DMS 273 (cell line): Measurements from ENCODE around the gene AHDC1.
A peak's percentile ranks its signal among the peaks of the same experiment; 100 is the strongest.
"Not testable (repeated sequence)": the region's sequence is repeated elsewhere in the genome, so short reads cannot be mapped to it uniquely, and the experiment has no call there.

Experiments
- DNase-seq: peaks from one replicate; lab custom pipeline; 2025; ENCODE audit not compliant: unreplicated experiment; lab: John Stamatoyannopoulos, UW

The AHDC1 gene

DNA sequence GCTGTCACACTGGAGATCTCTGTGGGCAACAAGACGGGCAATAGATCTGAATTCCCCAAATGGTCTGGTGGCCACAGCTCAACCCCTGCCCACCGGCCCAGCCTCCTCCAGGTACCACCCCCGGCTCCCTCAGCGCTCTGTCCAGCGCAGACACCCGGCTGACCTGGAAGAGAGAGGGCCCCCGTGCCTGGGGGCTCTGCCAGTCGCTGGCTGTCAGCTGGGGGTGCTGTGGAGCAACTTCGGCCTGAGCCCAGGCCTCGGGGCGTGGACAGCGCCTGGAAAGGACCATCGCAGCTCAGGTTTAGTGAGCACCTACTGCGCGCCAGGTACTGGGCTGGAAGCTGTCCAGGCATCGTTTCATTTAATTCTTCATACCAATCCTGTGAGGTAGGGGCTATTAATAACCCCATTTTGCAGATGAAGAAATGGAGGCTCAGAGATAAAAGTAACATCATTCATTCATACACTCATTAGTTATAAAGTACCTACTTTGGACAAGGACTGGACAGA is 51.0 kb downstream of the AHDC1 start:
- DNase-seq: no peak

DNA sequence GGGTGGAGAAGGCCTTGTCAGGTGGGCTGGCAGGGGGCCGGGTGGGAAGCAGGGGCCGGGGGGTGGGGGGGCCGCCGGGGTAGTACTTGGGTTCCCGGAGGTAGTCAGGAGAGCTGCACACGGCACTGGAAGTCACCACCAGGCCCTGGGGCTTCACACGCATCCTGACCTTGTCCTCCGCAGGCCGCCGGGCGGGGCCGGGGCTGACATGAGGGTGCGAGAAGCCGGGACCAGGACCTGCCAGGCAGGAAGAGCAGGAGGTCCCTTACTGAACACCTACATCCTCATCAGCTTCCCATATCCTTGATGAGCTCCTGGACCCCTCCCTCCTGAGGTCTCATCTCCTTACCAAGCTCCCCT is 52.0 kb downstream of the AHDC1 start:
- DNase-seq: no peak

DNA sequence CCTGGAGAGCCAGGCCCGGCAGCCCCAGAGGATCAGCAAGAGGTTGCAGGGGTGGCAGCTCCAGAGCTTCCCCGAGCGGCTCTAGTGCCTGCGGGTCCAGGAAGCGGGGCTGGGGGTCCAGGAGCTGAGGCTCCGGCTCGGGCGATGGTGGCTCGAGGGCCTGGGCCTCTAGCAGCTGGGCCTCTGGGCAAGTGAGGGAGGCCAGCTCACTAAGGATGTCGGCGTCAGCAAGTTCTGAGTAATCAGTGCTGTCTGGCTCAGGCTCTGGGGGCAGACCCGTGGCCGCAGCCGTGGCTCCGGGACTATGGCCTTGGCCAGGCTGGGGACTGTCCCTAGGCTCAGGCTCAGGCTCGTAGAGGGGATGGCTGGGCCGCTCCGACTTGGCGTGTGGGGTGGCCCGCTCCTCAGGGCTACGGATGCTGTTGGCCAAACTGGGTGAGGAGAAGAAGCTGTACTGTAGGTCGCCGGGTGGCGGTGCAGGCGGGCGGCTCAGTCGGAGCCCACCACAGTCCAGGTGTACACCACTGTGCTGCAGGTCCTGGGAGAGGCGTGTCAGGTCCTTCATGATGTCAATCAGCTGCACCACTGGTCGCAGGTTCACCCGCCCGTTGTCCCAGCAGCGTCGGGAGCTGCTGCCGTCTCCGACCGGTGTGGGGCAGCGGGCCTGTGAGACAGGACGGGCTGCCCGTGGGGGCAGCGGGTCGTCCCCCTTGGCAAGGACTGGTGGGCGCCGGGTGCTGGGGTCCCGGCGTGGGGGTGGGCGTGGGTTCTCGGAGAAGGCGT is 52.6 kb downstream of the AHDC1 start:
- no peak for DNase-seq

DNA sequence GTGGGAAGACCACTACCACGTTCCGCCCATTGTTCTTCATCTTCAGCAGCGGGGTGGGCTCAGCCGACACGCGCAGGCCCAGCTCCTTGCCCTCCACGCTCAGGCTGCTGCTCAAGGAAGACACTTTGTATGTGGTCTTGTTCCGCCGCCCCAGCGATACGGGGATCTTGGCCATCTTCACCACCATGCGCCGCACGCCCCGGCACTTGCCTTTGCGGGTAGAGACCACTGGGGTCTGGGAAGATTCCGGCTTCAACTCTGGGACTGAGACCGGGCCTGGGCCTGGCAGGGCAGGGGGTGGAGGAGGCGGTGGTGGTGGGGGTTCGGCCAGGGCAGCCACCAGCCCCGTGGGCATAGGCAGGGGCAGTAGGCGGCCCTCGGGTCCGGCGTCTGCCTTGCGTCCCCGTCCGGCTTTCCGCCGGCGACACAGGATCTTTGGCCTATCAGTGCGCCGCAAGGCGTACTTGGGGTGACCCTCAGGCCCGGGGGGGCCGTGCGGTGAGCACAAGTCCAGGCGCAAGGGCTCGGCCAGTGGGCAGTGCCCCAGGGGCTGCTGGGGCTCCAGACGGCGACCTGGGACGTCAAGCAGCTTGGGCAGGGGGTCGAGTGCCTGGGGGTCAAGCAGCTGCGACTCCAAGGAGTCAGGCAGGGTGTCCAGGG is 53.3 kb downstream of the AHDC1 start:
- DNase-seq: no peak

DNA sequence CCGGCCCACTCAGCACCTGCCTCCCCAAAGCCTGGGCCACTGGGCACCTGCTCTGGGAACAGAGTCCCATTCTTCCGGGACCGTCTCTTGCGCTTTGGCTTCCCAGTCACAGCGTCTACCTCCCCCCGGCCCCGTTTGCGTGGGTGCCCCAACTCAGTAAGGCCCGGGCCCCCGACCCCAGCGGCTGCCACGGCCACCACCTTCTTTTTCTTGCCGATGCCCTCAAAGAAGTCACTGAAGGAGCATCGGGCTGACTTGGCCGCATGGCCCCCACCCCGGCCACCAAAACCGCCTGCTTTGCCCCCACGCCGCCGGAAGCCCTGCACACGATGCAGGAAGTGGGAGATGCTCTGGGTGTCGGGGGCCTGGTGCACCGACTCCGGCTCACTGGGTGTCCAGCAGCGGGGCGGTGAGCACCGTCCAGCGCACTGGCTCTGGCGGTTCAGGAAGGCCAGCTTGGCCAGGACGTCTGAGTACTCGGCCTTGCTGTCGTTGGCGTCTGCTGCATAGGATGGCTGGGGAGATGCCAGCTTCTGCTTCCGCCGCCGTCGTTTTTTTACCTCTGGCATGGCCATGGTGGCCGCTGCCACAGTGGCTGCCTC is 54.0 kb downstream of the AHDC1 start:
- DNase-seq: no peak

DNA sequence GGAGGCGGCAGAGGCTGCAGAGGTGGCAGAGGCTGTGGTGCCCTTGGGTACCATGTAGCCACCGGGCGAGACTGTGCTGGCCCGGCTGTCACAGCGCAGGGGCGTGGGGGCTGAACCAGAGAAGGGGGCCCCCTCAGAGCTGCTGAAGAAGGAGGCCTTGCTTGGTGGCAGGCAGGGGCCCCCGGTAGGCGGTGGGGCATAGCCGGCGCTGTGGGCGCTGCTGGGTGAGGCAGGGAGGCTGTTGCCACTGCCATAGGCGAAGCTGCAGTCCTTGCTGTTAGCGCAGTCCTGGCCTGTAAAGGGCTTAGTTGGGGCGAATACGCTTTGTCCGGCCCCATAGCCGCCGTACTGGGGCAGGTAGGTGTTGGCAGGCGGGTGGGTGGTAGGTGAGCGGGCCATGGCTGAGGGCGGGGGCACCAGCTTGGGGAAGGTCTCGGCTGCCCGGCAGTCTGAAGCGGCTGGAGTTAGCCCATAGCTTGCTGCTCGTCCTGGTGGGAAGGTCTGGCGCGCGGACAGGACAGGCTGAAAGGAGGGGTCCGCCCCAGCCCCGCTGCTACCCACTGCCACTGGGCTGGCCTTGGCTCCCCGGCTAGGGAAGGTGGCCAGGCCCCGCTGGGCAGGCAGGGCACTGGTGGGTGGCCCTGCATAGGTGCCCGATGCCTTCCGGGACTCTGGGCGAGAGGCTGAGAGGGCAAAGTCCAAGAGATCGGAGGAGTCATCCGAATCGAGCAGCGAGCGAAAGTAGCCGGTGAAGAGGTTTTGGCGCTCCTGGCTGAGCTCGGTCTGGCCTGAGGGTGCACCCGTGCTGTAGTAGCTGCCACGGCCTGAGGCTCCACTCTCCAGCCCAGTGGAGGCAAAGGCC is 54.9 kb downstream of the AHDC1 start:
- DNase-seq: no peak

DNA sequence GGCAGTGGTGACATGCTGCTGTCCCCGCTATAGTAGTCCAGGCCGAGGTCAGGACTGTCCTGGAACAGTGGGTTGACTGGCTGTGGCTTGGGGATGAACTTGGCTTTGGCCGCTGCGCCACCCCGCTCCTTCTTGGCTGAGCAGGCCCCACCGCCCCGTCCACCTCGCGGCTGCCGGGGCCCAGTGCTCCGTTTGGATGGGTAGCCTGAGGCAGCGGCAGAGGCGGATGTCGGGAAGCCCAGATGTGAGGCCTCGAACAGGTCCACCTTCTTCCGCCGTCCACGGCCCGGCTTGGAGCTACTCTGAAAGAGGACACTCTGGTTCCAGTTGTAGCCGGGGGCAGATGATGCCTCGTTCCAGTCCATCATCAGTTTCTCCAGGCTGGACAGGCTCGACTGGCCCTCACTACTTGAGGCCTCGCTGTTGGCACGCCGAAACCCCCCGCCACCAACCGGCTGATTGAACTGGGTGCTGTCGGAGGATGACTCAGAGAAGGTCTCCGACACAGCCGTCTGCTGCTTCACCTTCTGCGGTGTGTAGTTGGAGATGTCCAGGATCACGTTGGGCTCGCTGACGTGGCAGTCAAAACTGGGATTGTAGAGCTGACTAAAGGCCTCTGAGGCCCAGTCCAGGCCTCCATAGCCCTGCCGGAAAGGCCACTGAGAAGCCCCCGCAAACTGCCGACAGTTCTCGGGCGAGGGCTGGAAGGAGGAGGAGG is 55.6 kb downstream of the AHDC1 start:
- DNase-seq: no peak

DNA sequence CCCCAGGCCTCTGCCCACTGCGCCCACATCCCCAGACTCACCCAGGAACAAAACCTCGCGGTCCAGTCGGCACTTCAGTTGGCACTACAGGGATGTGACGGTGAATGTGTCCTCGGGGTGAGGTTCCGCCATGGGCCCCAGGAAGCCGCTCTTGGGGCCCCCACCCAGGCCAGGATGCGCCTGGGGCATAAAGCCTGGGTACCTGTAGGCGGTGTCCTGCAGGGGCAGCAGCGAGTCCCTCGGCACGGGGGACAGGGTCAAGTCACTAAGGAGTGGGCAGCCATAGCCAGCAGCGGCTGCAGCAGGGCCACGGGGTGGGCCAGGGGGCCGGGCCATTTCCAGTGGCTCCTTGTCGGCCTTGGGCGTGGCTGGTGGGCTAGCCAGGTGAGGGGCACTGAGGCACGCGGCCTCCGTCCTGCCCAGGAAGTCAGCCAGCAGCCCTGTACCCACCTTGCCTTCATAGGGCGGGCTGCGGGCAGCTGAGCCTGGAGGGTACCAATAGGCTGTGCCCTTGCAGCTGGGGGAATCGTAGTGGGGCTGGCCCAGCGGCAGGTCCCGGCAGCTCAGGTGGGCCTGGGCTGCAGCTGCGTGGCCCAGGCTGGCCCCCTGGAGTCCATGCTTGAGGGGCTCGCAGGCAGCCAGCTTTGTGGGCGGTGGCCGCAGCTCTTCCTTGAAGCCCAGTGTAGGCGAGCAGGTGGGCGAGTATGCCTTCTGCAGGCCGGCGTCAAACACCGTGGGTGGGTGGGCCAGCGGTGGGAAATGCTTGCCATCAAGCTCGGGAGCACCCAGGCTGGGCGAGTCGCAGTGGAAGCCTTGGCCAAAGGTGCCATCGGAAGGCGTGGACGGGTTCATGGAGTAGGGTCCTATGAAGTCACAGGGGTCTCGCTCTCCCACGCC is 56.5 kb downstream of the AHDC1 start:
- DNase-seq: no peak

DNA sequence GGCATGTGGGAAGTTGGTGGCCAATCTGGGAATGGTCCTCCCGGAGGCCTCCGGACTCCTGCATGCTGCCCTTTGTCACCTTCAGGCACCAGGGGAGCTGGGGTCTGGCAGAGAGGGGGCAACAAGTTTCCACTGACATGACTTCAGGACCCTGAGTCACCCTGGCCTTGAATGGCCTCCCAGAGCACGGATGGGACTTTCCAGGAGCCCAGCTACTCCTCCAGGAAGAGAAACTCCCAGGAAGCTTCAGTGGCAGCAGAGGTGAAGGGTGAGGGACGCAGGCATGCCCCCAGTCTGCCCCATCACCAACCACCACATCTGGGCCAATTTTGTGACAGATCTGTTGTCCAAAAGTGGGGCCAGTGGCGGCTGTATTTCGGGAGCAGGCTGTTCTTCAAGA is 58.1 kb downstream of the AHDC1 start:
- DNase-seq: no peak

DNA sequence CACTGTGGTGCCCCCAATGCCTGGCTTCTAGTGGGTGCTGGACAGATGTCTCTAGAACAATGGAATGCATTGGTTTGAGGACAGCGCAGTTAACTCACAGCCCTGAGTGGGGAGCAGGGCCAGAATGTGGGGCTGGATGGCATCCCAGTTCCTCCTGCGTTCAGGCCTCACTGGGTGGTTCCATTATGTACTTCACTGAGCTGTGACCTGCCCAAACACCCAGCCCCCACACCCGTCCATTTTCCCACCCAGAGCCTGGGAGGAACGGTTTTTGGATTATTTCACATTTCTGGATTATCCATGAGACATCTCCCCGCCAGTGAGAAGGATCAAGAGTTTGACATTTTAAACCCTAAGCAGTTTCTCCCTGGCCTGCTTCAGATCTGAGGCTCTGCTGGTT is 58.7 kb downstream of the AHDC1 start:
- no peak for DNase-seq

DNA sequence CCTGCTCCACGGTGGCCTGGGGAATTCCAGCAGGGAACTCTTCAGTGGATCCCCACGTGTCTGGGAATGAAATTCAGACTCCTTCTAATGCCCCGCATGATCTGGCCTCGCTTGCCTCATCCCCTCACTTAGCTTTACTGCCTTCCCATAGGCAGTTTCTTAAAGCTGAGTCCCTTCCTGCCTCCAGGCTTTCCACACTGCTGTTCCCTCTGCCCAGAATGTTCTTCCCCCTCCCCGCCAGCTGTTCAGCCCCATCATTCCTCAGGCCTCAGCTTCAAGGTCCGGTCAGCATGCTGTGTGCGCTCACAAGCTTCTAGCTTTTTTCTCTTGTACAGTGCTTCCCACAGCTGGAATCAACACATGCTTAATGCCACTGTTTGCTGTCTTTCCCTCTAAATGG is 59.1 kb downstream of the AHDC1 start:
- no peak for DNase-seq

DNA sequence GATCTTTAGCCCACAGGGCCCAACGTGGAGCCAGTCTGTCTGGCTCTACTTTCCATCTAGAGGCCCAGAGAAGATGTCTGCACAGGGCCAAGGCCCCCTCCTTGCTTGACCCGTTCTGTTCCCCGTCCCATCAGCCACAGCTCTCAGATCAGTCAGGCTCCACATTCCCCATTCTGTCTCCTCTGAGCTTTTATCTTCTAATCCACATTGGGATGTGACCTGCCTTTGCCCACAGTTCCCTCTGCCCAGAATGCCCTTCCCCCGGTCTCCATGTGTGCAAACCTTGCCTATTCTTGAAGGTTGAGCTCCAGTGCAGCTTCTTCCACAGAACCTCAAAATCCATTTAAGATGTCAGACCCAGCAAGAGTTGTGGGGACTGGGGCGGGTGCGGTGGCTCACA is 60.7 kb downstream of the AHDC1 start:
- DNase-seq: no peak

DNA sequence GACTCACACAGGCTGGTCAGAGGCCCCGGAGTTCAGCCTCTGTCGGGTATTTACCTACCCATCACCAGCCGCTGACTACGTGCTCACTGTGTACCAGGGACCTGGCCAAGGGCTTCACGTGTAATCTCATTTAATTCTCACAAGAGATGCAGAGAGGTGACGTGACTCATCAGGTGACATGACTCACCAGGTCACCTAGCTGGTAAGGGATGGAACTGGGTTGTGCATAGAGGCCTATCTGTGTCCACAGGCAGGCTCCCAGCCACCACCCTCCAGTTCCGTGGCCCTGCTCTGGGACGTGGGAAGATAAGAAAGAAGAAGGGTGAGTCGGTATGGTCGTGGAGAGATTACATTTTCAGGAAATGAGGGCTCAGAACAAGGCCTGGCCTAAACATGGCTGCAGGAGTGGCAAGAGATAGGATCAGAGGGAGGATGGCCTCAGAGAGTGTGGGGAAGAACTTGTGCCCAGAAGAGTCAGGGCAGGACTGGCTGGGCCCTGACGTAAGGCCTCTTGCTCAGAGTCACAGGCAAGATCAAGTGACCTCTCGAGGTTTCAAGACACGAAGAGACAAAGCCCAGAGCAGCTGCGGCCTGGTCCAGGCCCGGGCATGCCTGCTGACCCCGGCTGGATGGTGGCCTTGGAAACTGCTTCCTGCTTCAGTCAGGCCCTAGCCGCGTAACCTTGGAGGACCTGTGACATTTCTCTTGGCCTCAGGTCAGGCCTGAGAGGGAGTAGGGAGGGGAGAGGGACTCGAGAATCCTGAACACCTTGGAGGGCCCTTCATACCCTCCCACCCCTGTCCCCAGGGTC is 61.3 kb downstream of the AHDC1 start:
- DNase-seq: no peak

DNA sequence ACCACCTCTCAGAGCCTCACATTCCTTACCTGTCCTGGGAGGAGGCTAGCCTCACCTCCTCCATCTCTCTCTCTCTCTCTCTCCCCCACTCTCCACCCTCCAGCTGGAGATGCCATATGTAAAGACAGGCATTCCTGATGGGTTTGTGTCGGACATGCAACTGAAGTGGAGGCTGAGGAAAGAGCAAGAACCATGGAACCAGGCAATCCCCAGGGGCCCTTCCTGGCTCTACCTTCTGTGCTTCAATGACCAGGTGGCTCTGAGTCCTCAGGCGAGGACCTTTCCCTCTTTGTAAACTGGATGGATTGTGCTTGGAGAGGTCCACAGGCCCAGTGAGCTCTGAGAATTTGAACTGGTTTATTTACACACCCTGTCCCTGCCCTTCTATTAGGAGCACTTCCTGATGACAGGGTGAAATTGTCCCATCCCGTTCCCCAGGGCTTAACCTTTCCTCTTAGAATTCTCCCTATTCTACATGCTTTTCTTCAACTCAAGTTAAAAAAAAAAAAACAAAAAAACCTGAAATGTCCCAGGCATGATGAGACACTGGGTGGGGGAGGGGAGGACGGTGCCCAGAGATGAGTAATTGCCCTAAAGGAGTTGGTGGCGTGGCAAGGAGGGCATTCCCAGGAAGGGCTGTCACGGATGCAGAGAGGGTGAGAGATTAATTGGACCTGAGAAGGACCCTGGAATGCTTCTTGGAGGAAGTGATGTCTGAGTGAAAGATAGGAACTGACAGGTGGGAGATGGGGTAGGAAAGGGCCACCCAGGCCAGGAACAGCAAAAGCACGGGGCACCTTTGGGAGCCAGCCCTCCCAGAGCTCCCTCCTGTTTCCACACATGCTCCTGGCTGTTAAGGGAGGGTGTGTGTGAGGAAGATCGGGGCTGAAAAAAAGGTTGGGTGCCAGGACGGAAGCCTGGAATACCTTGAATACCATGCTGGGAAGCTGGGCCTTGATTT is 63.8 kb downstream of the AHDC1 start:
- DNase-seq: no peak

DNA sequence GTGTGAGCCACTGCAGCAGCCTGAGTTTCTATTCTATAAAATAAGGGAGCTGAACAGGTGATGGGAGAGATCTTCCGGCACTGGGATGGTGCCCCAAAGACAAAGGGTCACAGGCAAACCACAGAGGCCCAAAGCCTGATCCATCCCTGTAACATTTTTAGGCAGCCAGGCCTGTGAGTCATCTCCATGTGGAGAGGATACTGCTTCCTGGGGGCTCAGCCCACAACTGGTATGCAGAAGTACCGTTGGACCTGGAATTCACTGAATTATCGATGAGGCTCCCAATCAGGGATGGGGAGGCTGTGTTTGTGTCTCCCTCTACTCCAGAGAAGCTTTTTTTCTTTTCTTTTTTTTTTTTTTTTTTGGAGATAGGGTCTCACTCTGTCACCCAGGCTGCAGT is 65.2 kb downstream of the AHDC1 start:
- DNase-seq: no peak

DNA sequence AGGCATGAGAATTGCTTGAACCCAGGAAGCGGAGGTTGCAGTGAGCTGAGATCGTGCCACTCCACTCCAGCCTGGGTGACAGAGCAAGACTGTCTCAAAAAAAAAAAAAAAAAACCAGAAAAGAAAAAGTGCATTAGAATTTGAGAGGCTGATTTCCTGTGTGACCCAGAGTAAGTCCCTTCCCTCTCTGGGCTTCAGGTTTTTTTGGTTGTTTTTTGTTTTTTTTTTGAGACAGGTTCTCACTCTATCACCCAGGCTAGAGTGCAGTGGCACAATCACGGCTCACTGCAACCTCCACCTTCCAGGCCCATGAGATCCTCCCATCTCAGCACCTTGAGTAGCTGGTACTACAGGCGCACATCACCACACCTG is 65.7 kb downstream of the AHDC1 start:
- not testable (repeated sequence) for DNase-seq

DNA sequence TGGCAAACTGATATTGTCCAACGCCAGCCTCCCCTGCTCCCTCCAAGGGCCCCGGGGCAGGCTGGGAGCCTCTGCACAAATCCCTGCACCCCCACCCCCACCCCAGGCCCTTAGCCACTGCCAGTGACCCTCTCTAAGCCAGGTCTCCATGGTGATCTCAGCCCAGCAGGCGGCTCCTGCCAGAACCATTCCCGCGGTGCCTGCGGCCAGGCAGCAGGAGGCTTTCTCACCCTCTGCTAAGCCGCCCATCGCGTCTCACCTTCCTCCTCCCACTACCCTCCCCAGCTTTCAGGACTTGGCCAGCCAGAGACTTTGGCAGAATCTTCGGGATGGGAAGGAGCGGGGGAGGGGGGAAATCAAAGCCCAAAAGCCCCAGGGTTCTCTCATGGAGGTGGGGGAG is 67.2 kb downstream of the AHDC1 start:
- DNase-seq: peak; percentile 75
